IPS-18c (cell line): ENCODE results near the gene EPC2.

Source experiments
- H3K4me3 ChIP-seq: 2 replicates; pipeline ENCODE4 v1.7.0; 2013; ENCODE audit warnings: low read depth, mild to moderate bottlenecking, low read length, moderate library complexity; ENCODE audit not compliant: insufficient read depth
- H3K9me3 ChIP-seq: one replicate; pipeline ENCODE4 v1.6.1; 2013; ENCODE audit warnings: mild to moderate bottlenecking, low read length, moderate library complexity; ENCODE audit not compliant: control insufficient read depth, insufficient read depth

Gene EPC2

DNA sequence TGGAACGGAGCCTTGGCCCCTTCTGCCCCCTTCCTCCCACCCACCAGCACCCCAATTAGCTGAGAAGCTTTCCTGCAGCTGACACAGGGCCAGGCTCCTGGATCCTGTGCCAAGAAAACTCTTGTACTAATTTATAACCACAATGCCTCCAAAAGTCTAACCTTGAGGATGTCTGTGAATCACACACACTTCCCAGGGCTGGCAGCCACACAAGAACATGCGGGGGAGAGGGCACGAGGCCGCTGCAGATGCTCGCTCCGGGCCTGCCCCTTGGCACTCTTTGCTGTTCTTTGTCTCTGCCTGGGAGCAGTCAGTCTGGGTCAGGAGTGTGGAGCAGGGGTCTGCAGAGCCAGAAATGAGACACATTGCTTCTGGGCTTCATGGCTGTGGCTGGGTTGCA lies 167.8 kb downstream of the EPC2 start:
- no peak overlapping the region; the same call in 1 of the 2 replicates for H3K4me3 ChIP-seq
- no peaks in the 10 kb centered on the region for H3K9me3 ChIP-seq

DNA sequence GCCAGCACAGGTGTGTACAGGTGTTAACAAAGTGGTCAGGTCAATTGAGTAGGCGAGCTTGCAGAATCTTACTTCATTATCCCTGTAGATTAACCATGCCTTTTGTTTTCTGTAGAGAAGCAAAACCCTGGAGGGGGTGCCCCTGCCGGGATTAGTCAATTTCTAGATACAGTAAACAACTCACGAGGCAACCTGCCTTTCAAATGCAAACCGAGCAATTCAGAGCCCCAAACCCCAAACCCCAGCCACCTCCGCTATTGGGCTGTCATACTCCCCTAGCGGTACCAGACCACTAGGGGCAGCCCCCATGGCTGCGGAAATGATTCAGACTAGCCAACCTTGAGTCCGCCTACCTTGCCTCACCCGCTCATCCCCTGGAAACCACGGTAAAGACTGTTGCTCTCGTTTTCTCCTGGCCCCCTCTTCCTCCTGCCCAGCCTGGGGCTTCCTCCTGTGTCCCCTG lies 169.1 kb downstream of the EPC2 start:
- H3K9me3 ChIP-seq: no peaks in the 10 kb centered on the region
- H3K4me3 ChIP-seq: no peak overlapping the region

DNA sequence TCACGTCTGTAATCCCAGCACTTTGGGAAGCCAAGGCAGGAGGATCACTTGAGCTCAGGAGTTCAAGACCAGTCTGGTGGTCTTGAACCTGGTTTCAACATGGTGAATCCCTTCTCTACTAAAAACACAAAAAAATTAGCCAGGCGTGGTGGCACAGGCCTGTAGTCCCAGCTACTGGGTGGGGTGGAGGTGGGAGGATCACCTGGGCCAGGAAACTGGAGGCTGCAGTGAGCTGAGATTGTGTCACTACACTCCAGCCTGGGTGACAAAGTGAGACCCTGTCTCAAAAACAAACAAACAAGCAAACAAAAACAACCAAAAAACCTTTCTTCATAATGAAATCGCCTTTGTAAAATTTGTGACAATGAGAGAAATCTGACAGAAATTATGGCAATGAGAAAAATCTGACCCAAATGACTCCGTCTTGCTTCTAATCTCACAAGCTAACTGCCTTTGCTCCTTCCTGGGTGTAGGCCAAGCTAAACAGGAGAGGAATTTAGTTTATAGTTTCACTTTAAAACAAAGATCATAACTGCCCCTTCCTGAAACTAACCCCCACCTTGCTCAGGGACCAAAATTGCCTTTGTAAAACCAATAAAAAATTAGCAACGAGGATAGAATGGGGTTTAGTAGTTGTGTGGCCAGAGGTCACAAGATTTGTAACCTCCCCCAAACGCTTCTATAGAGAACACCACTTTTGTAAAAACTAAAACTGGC lies 169.8 kb downstream of the EPC2 start:
- Histone ChIP-seq H3K9me3 (no peaks in the 10 kb centered on the region), H3K4me3 (no peak overlapping the region)

DNA sequence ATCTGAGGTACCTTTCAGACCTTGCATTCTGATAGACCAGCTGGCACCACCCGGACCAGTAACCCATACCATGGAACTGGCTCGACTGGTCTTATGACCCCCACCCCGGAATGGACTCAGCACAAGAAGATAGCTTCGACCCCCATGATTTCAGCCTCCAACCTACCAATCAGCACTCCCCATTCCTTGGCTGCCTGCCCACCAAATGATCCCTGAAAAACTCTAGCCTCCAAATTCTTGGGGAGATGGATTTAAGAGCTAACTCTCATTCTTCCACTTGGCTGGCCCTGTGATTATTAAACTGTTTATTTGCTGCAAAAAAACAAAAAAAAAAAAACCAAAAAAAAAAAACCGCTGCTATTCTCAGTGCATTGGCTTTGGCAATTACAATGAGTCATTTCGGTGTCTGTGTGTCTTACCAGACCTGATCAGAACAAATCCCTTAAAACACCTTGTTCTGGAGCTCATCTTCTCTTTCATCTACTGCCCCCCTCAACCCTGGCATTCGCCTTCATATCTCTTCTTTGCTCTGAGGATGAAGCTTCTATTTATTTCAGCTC lies 170.4 kb downstream of the EPC2 start:
- H3K9me3 ChIP-seq: no peaks in the 10 kb centered on the region
- H3K4me3 ChIP-seq: no peak overlapping the region; the same call in 1 of the 2 replicates

DNA sequence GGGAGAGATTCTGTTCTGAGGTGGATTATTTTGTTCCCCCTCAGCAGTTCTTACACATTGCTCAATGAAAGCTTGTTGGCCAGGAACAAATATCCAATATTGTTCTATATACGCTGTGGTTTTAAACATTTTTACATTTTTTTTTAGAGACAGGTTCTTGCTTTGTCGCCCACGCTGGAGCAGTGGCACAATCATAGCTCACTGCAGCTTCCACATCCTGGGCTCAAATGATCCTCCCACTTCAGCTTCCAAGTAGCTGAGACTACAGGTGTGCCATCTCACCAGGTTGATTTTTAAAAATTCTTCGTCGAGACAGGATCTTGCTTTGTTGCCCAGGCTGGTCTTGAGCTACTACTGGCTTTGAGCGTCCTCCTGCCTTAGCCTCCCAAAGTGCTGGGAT lies 171.6 kb downstream of the EPC2 start:
- Histone ChIP-seq H3K4me3 (no peak overlapping the region), H3K9me3 (no peaks in the 10 kb centered on the region)

DNA sequence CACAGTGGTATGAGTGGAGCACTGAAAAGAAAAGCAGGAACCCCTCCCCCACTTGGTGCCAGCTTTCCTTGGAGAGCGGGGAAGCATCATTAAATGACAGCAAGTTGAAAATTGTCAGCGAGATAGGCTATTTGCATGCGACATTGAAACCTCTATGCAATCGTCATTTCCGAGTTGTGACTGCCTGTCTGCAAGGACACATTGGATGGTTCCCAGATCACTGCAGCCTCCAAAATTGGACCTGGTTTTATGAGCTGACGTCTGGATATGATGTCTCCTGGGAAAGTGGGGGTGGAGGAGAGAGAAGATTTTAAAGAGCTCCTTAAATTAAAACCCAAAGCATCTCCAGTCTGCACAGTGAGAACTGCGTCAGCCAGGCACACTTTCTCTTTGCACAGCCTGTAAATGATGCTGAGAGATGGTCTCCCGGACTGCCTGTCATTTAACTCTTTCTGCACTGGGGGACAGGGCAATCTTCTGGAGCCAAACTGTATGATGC lies 172.7 kb downstream of the EPC2 start:
- H3K4me3 ChIP-seq: no peak overlapping the region

DNA sequence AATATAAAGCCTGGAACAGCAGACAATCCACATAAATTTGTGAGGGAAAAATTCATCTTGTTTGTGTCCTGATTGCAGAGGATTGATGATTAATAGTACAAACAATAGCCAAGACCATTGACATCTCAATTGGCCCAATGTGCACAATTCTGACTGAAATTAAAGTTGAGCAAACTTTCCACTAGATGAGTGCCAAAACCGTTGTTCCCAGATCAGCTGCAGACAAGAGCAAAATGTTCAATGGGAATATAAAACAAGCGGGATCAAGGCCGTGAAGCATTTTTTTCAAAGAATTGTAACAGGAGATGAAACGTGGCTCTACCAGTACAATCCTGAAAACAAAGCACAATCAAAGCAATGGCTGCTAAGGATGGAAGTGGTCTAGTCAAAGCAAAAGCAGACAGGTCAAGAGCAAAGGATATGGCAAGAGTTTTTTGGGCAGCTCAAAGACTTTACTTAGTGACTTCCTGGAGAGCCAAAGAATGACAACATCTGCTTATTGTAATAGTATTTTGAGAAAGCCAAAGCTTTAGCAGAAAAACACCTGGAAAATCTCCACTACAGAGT lies 174.6 kb downstream of the EPC2 start:
- Histone ChIP-seq H3K4me3 (no peak overlapping the region), H3K9me3 (no peaks in the 10 kb centered on the region)

More for the DNA sequence above, 172.7 kb downstream of the EPC2 start:
- no peaks in the 10 kb centered on the region for H3K9me3 ChIP-seq

DNA sequence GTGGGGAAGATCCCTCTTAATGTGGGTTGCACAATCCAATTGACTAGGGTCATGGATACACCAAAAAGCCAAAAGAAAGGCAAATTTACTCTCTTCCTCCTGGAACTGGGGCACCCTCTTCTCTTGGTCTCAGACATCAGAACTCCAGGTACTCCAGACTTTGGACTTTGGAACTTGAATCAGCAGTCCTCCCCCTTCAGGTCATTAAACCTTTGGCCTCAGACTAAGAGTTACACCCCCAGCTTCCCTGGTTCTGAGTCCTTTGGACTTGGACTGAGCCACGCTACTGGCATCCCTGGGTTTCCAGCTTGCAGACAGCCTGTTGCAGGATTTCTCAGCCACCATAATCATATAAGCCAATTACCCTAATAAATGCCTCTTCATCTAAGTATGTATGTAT lies 179.6 kb downstream of the EPC2 start:
- H3K9me3 ChIP-seq: no peaks in the 10 kb centered on the region
- H3K4me3 ChIP-seq: no peak overlapping the region

DNA sequence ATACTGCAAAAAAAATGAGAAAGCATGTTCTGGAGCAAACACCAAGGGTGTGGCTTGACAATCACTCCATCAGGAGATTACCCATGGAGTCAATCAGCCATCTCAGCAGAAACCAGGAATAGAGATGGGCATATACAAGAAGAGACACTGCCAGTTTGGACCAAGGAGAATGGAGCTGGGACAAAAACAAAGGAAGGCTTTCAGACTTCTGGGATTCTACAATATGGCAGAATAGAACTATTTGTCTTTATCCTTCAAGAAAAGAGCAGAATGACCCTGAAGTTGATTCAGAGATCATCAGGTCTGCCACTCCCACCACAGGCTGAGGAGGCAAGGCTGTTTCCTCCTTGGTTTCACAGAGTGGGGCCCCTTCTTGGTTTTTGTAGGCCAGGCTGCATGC lies 182.2 kb downstream of the EPC2 start:
- no peaks in the 10 kb centered on the region for H3K9me3 ChIP-seq
- H3K4me3 ChIP-seq: no peak overlapping the region

DNA sequence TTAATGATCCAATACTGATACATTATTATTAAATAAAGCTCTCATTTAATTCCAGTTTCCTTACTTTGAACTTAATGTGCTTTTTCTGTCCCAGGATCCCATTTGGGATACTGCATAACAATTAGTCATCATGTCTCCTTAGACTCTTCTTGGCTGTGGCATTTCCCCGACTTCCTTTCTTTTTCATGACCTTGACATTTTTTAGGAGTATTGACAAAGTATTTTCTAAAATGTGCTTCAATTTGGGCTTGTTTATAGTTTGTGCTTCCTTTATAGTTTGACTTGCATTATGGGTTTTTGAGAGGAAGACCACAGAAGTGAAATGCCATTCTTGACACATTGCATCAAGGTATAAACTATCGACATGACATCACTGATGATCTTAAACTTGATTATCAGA lies 184.4 kb downstream of the EPC2 start:
- Histone ChIP-seq H3K4me3 (no peak overlapping the region), H3K9me3 (no peaks in the 10 kb centered on the region)

DNA sequence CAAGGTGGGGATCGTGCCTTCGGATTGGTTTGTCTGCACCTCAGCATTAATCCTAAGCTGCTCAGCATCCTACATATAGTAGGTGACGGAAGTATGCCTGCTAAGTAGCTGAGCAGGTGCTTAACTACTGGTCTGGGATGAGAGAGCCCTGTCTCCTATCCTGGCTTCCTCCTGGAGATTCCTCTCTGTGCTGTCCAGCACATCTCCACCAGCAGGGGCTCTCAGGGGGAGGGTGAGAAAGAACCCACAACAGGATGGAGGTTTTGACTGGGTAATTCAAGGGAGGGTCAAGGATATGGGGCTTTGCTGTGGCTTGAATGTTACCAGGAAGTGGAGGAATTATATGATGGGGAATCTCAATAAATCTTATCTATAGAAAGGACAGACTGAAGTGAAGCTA lies 185.1 kb downstream of the EPC2 start:
- Histone ChIP-seq H3K9me3 (no peaks in the 10 kb centered on the region), H3K4me3 (no peak overlapping the region)

DNA sequence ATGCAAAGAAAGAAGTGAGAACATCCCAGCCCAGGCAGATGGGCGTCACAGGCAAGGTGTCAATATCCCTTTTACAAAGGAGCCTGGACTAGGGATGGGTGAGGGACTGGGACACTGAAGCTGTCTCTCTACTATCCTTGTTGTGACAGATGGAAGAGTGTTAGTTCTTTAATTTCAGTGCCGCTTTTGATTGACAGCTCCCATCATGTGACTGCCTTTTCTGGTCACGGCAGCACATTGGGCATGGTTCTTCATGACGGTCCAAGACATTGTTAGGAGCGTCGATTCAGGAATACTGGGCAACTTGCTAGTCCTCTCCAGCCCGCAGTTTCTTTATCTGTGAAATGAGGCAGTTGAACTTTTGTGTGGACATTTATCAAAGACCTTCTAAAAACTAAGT lies 188.1 kb downstream of the EPC2 start:
- Histone ChIP-seq H3K9me3 (no peaks in the 10 kb centered on the region), H3K4me3 (no peak overlapping the region)
